Ascending aorta (tissue), 2 donors: Measurements from ENCODE around the gene GPRC5B. TPM values are rescaled to one million over a fixed set of nuclear protein-coding genes. Genes with fewer than 3 reads are reported as not detected.

Experiments used
- DNase-seq, 2 donors: peaks; one replicate each; pipeline ENCODE4 v3.0.0-alpha.2; 2019; ENCODE audit warnings: low spot score in 2 of 2
- H3K27ac ChIP-seq, 2 donors: fragments of 200-600 bp; sonication (generic); one replicate each; pipeline ENCODE4 v1.5.1; 2016 to 2017; ENCODE audit warnings: mild to moderate bottlenecking in 1 of 2
- H3K27me3 ChIP-seq: fragments of 200-600 bp; sonication (generic); one replicate; pipeline ENCODE4 v1.5.1; 2017
- H3K36me3 ChIP-seq, 2 donors: fragments of 200-600 bp; sonication (generic); one replicate each; pipeline ENCODE4 v1.5.1; 2016
- H3K4me1 ChIP-seq, 2 donors: fragments of 200-600 bp; sonication (generic); one replicate each; pipeline ENCODE4 v1.5.1; 2016 to 2017; ENCODE audit warnings: mild to moderate bottlenecking in 1 of 2
- H3K4me3 ChIP-seq, 2 donors: fragments of 200-600 bp; sonication (generic); one replicate each; pipeline ENCODE4 v1.5.1; 2016 to 2017; ENCODE audit warnings: mild to moderate bottlenecking in 1 of 2
- H3K9me3 ChIP-seq, 2 donors: fragments of 200-600 bp; sonication (generic); one replicate each; pipeline ENCODE4 v1.5.1; 2016
- CTCF ChIP-seq, 3 experiments: fragments of 200-600 bp in 2 of 3; fragments of 450-650 bp in 1 of 3; sonication (generic) in 2 of 3; IDR thresholded peaks; one replicate each; pipeline ENCODE4 v1.5.1; 2016 to 2019; ENCODE audit warnings: antibody characterized with exemption in 3 of 3, mild to moderate bottlenecking in 1 of 3, moderate library complexity in 1 of 3
- intact Hi-C: fragments of 100-400 bp; cut with DNase I; formaldehyde crosslinking; loops from one replicate; pipeline ENCODE4 v1.15.1; 2023
- total RNA-seq: library from RNA; depleted of rRNA; stranded (reverse); fragments of >200 nt; gene quantifications from one replicate; pipeline ENCODE4 v1.1.0, GENCODE V29; 2016

Gene GPRC5B
- total RNA-seq, 1 donor from 2014 or later, result 15.6 TPM

- DNase-seq, result no peak
- H3K4me1 ChIP-seq, result peaks cover 0 to 9% of the 10 kb centered on the region in 2 donors
- H3K36me3 ChIP-seq, result no peaks in the 10 kb centered on the region
- no peaks in the 10 kb centered on the region for H3K9me3 ChIP-seq
- intact Hi-C loops, result no loop called here
- TF ChIP-seq CTCF (IDR thresholded peaks at IDR 0.05), result no peak
- no peak overlapping the region for H3K27ac ChIP-seq
- no peaks in the 10 kb centered on the region for H3K27me3 ChIP-seq
- no peak overlapping the region for H3K4me3 ChIP-seq
These were observed 73.6 kb downstream of the GPRC5B start for GRCh38 chr16:19810817-19811731.

GRCh38 chr16:19809693-19810092, 75.0 kb downstream of the GPRC5B start:
- Histone ChIP-seq H3K27me3 (no peaks in the 10 kb centered on the region), H3K36me3 (no peaks in the 10 kb centered on the region), H3K4me1 (peaks cover 0 to 9% of the 10 kb centered on the region in 2 donors), H3K27ac (peak overlapping the region in 1 of 2 donors; percentile 64), H3K9me3 (no peaks in the 10 kb centered on the region), H3K4me3 (no peak overlapping the region)
- TF ChIP-seq CTCF (IDR thresholded peaks at IDR 0.05), result no peak
- no peak for DNase-seq
- intact Hi-C loops, result no loop called here

GRCh38 chr16:19809121-19809635, 75.5 kb downstream of the GPRC5B start:
- Histone ChIP-seq H3K9me3 (no peaks in the 10 kb centered on the region), H3K4me3 (no peak overlapping the region), H3K27me3 (no peaks in the 10 kb centered on the region), H3K4me1 (peaks cover 0 to 9% of the 10 kb centered on the region in 2 donors), H3K36me3 (no peaks in the 10 kb centered on the region), H3K27ac (peak overlapping the region in 1 of 2 donors; percentile 64)
- no peak for TF ChIP-seq CTCF (IDR thresholded peaks at IDR 0.05)
- DNase-seq, result peak in 1 of 2 donors; percentile 10
- intact Hi-C loops, result no loop called here

- no peaks in the 10 kb centered on the region for H3K27me3 ChIP-seq
- peak overlapping the region in 1 of 2 donors; percentile 64 for H3K27ac ChIP-seq
- intact Hi-C loops, result no loop called here
- no peak for DNase-seq
- H3K4me1 ChIP-seq, result peaks cover 0 to 9% of the 10 kb centered on the region in 2 donors
- TF ChIP-seq CTCF (IDR thresholded peaks at IDR 0.05), result no peak
- no peak overlapping the region for H3K4me3 ChIP-seq
- H3K9me3 ChIP-seq, result no peaks in the 10 kb centered on the region
- no peaks in the 10 kb centered on the region for H3K36me3 ChIP-seq
These were observed 76.5 kb downstream of the GPRC5B start for GRCh38 chr16:19808061-19808641.

Other genes starting within 250 kb of the GPRC5B start
- 2.4 TPM for gene KNOP1, start 166.6 kb downstream of the GPRC5B start, total RNA-seq
- not detected for gene IQCK, start 166.6 kb downstream of the GPRC5B start, total RNA-seq
- gene GPR139, start 189.0 kb upstream of the GPRC5B start, total RNA-seq, result not detected